Trophoblast cell (in vitro differentiated cells and primary cell): Measurements from ENCODE around the gene DGCR6L.
"Not testable (repeated sequence)": the region's sequence is repeated elsewhere in the genome, so short reads cannot be mapped to it uniquely, and the experiment has no call there.

Experiments used
- DNase-seq, 2 donors: peaks; one replicate each; pipeline ENCODE4 v3.0.0-alpha.2; 2016
- H2AFZ ChIP-seq: 2 replicates; pipeline ENCODE4 v1.6.1; 2013; ENCODE audit warnings: low read length, moderate library complexity, mild to moderate bottlenecking; ENCODE audit not compliant: insufficient read depth, poor library complexity
- H2AK5ac ChIP-seq: 2 replicates; pipeline ENCODE4 v1.6.1; 2013; ENCODE audit warnings: mild to moderate bottlenecking, low read length
- H2BK120ac ChIP-seq: 2 replicates; pipeline ENCODE4 v1.6.1; 2013; ENCODE audit warnings: low read length, mild to moderate bottlenecking, moderate library complexity; ENCODE audit not compliant: insufficient read depth, poor library complexity
- H2BK12ac ChIP-seq: 2 replicates; pipeline ENCODE4 v1.6.1; 2013; ENCODE audit warnings: mild to moderate bottlenecking, low read length, moderate library complexity
- H2BK5ac ChIP-seq: 2 replicates; pipeline ENCODE4 v1.6.1; 2013; ENCODE audit warnings: low read length, low read depth, moderate library complexity, mild to moderate bottlenecking; ENCODE audit not compliant: poor library complexity
- H3K14ac ChIP-seq: 2 replicates; pipeline ENCODE4 v1.6.1; 2013; ENCODE audit warnings: mild to moderate bottlenecking, low read length
- H3K18ac ChIP-seq: 2 replicates; pipeline ENCODE4 v1.6.1; 2013; ENCODE audit warnings: mild to moderate bottlenecking, low read length
- H3K23ac ChIP-seq: 2 replicates; pipeline ENCODE4 v1.6.1; 2013; ENCODE audit warnings: low read length
- H3K27ac ChIP-seq: 2 replicates; pipeline ENCODE4 v1.5.1; 2013; ENCODE audit warnings: low read depth, mild to moderate bottlenecking, inconsistent platforms, low read length, moderate library complexity
- H3K27me3 ChIP-seq: 2 replicates; pipeline ENCODE4 v1.6.1; 2013; ENCODE audit warnings: inconsistent platforms, mild to moderate bottlenecking, low read length, moderate library complexity; ENCODE audit not compliant: insufficient read depth
- H3K36me3 ChIP-seq, 2 experiments: 1 replicate in 1 of 2; 2 replicates in 1 of 2; pipeline ENCODE4 v1.6.1; 2013; ENCODE audit warnings: low read length in 2 of 2, mild to moderate bottlenecking in 2 of 2, moderate library complexity in 1 of 2; ENCODE audit not compliant: insufficient read depth in 2 of 2, control insufficient read depth in 1 of 2
- H3K4ac ChIP-seq: 2 replicates; pipeline ENCODE4 v1.6.1; 2013; ENCODE audit warnings: low read depth, mild to moderate bottlenecking, low read length, moderate library complexity
- H3K4me1 ChIP-seq, 2 experiments: 1 replicate in 1 of 2; 2 replicates in 1 of 2; pipeline ENCODE4 v1.6.1; 2013; ENCODE audit warnings: low read length in 2 of 2, mild to moderate bottlenecking in 2 of 2, moderate library complexity in 1 of 2; ENCODE audit not compliant: insufficient read depth in 2 of 2, control insufficient read depth in 1 of 2
- H3K4me2 ChIP-seq: 2 replicates; pipeline ENCODE4 v1.6.1; 2013; ENCODE audit warnings: inconsistent platforms, mild to moderate bottlenecking, low read length, moderate library complexity
- H3K4me3 ChIP-seq: 2 replicates; pipeline ENCODE4 v1.5.1; 2013; ENCODE audit warnings: mild to moderate bottlenecking, low read depth, low read length, inconsistent platforms
- H3K79me1 ChIP-seq: one replicate; pipeline ENCODE4 v1.6.1; 2013; ENCODE audit warnings: low read length
- H3K79me2 ChIP-seq: 2 replicates; pipeline ENCODE4 v1.6.1; 2013; ENCODE audit warnings: low read length, mild to moderate bottlenecking; ENCODE audit not compliant: control insufficient read depth, insufficient read depth, poor library complexity
- H3K9ac ChIP-seq: 2 replicates; pipeline ENCODE4 v1.6.1; 2013; ENCODE audit warnings: mild to moderate bottlenecking, low read length
- H3K9me3 ChIP-seq: 2 replicates; pipeline ENCODE4 v1.6.1; 2013; ENCODE audit warnings: low read depth, mild to moderate bottlenecking, control low read depth, inconsistent platforms, low read length; ENCODE audit not compliant: insufficient read depth
- H4K12ac ChIP-seq: 2 replicates; pipeline ENCODE4 v1.6.1; 2013; ENCODE audit warnings: low read depth, mild to moderate bottlenecking, low read length, moderate library complexity
- H4K8ac ChIP-seq: 2 replicates; pipeline ENCODE4 v1.6.1; 2013; ENCODE audit warnings: low read depth, mild to moderate bottlenecking, low read length, moderate library complexity
- H4K91ac ChIP-seq: one replicate; pipeline ENCODE4 v1.6.1; 2013; ENCODE audit warnings: low read depth, mild to moderate bottlenecking, low read length, moderate library complexity
- WGBS: extraction: QIAGEN DNeasy Blood & Tissue Kit; methylation state at CpG from one replicate; pipeline ENCODE4 v1.1.7; 2013; ENCODE audit warnings: missing lambda C conversion rate; ENCODE audit not compliant: insufficient read length, insufficient coverage; ENCODE audit errors: extremely low coverage; 5-methylcytosine and 5-hydroxymethylcytosine counted together

The DGCR6L gene

DNA sequence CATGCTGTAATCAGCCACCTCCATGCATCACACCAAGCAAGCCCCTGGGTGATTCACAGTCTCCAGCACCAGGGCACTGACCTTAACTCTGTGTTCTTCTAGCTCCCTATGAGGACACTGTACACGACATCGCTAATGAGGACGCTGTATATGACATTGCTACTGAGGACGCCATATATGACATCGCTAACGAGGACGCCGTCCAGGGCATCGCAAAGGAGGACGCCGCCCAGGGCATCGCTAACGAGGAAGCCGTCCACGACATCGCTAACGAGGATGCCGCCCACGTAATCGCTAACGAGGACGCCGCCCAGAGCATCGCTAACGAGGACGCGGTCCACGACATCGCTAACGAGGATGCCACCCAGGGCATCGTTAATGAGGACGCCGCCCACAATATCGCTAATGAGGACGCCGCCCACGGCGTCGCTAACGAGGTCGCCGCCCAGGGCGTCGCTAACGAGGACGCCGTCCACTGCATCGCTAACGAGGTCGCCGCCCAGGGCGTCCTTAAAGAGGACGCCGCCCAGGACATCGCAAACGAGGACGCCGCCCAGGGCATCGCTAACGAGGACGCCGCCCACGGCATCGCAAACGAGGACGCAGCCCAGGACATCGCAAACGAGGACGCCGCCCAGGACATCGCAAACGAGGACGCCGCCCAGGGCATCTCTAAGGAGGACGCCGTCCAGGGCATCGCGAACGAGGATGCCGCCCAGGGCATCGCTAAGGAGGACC, 34.5 kb upstream of the DGCR6L start:
- no CpG with 5 or more reads among the region's 81 CpGs for WGBS
- no peak overlapping the region for H2BK12ac ChIP-seq
- H3K18ac ChIP-seq = no peak overlapping the region
- no peak overlapping the region for H3K4me3 ChIP-seq
- H4K12ac ChIP-seq = no peak overlapping the region
- no peak overlapping the region for H3K9ac ChIP-seq
- no peaks in the 10 kb centered on the region for H3K79me2 ChIP-seq
- no peak overlapping the region for H2AFZ ChIP-seq
- H3K4ac ChIP-seq = no peak overlapping the region
- no peak for DNase-seq
- H2BK120ac ChIP-seq = no peak overlapping the region
- H3K23ac ChIP-seq = no peak overlapping the region
- H3K4me2 ChIP-seq = no peak overlapping the region
- H3K36me3 ChIP-seq = no peaks in the 10 kb centered on the region
- H3K27ac ChIP-seq = no peak overlapping the region
- H3K14ac ChIP-seq = no peak overlapping the region
- no peaks in the 10 kb centered on the region for H3K4me1 ChIP-seq
- H4K91ac ChIP-seq = no peak overlapping the region
- H2AK5ac ChIP-seq = no peak overlapping the region
- H4K8ac ChIP-seq = no peak overlapping the region
- H3K27me3 ChIP-seq = no peaks in the 10 kb centered on the region
- peaks cover 10% of the 10 kb centered on the region for H3K9me3 ChIP-seq
- no peaks in the 10 kb centered on the region for H3K79me1 ChIP-seq
- no peak overlapping the region for H2BK5ac ChIP-seq

DNA sequence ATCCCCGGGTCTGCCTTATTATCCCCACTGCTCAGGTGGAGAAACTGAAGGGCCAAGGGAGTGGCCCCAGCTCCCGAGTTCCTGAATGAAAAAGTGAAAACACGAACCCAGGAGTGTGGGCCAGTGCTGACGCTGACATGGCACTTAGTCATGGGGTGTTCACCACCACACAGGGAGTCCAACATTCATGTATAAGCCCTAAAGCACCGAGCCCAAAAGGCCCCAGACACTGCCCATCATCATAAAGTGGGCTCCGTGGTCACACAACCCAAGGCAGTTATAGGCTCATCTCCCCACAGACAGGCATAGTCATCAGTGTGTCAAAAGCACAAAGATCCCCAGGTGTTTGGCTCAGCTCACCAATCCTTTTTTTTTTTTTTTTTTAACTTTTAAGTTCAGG, 32.7 kb upstream of the DGCR6L start:
- not testable (repeated sequence) for H3K36me3 ChIP-seq, H3K4me3 ChIP-seq, H2BK5ac ChIP-seq, H4K12ac ChIP-seq, H3K27ac ChIP-seq, H3K9ac ChIP-seq, H3K27me3 ChIP-seq, H4K91ac ChIP-seq, H3K23ac ChIP-seq, H3K4me1 ChIP-seq, H2BK12ac ChIP-seq, H2AFZ ChIP-seq, H3K9me3 ChIP-seq, H4K8ac ChIP-seq, H3K79me1 ChIP-seq, H3K14ac ChIP-seq, H3K4me2 ChIP-seq, H3K79me2 ChIP-seq, H2BK120ac ChIP-seq, H2AK5ac ChIP-seq, DNase-seq, H3K18ac ChIP-seq, H3K4ac ChIP-seq
- WGBS = no CpG with 5 or more reads among the region's 6 CpGs

DNA sequence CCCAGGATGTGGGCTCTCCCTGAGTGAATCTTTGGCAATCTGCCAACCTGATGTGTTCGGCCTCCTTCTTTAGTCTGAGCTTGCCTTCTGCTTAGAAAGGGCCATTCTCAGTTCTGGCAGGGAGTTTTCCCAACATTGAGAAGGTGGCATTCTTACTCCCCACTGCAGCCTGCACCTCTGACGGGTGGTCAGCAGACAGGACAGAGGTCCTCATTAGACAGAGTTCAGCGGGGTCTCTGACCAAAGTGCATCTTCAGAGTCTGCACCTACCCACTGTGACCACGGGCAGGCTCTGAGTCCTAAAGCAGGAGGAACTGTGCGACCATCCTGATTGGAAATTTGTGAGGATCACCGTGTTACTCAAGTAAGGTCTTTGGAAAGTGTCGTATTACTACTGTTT, 26.7 kb upstream of the DGCR6L start:
- not testable (repeated sequence) for H2AFZ ChIP-seq, H3K23ac ChIP-seq, H3K36me3 ChIP-seq, H3K4me2 ChIP-seq, H3K4ac ChIP-seq, H3K27me3 ChIP-seq, H4K12ac ChIP-seq, H2AK5ac ChIP-seq, H3K79me1 ChIP-seq, H3K18ac ChIP-seq, H4K8ac ChIP-seq, H2BK5ac ChIP-seq, H3K4me1 ChIP-seq, H3K79me2 ChIP-seq, H3K9me3 ChIP-seq, H3K4me3 ChIP-seq, H4K91ac ChIP-seq, H3K27ac ChIP-seq, DNase-seq, H3K9ac ChIP-seq, H2BK120ac ChIP-seq, H2BK12ac ChIP-seq, H3K14ac ChIP-seq
- no CpG with 5 or more reads among the region's 7 CpGs for WGBS

DNA sequence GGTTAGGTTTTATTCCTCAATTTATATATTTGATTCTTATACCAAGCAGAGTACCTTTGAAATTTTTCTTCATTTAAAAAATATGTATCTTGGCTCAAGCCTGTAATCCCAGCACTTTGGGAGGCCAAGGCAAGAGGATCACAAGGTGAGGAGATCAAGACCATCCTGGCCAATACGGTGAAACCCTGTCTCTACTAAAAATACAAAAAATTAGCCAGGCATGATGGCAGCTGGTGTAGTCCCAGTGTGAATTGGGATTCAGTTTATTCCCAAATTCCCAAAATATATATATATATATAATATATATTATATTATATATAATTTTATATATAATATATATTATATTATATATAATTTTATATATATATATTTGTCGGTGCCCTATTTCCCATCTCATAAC, 18.4 kb upstream of the DGCR6L start:
- not testable (repeated sequence) for H3K18ac ChIP-seq, H3K36me3 ChIP-seq, H4K91ac ChIP-seq, H3K23ac ChIP-seq, H2BK5ac ChIP-seq, H3K4me3 ChIP-seq, H3K9me3 ChIP-seq, H3K27ac ChIP-seq, H3K4ac ChIP-seq, H2BK12ac ChIP-seq, H3K4me1 ChIP-seq, H4K8ac ChIP-seq, H3K14ac ChIP-seq, H2BK120ac ChIP-seq, H4K12ac ChIP-seq, H3K27me3 ChIP-seq, H3K79me2 ChIP-seq, H2AK5ac ChIP-seq, H2AFZ ChIP-seq, H3K79me1 ChIP-seq, H3K4me2 ChIP-seq, DNase-seq, H3K9ac ChIP-seq
- WGBS = no CpG with 5 or more reads among the region's 2 CpGs
